ENCODE data around the gene CHAF1A. TPM values are rescaled to one million over a fixed set of nuclear protein-coding genes. Genes with fewer than 3 reads are reported as not detected.

Gene CHAF1A
- total RNA-seq, 2 donors from 2014 or later = 2.6 to 5.0 TPM

DNA sequence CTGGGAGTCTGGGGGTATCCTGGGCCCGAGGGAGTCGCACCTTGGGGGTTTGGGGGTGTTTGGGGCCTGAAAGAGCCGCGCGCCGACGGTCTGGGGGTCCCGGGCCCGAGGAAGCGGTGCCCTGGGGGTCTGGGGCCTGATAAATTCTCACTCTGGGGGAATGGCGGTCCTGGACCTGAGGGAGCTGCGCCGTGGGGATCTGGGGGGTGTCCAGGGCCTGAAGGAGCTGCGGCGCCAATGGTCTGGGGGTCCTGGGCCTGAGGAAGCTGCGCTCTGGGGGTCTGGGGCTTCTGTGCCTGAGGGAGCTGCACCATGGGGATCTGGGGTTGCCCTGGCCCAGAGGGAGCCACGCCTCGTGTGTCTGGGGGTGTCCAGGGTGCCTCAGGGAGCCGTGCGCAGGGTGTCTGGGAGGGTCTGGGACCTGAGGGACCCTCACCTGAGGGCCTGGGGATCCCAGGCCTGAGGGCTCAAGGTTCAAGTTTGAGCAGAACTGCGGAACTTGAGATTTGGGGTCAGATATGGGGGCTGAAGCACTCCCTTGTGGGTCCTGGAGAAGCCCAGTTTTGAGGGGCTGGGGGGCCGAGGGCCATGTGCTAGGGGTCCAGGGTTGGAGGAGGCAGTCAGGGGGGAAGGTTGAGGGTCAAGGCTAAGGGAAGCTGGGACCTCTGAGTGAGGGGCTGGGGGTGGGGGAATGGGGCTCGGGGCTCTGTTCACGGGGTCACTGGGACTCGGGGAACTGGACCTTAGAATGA, 70.7 kb downstream of the CHAF1A start:
- Histone ChIP-seq H3K27ac (peak overlapping the region in 1 of 2 donors; percentile 69), H3K27me3 (no peaks in the 10 kb centered on the region), H3K9me3 (no peaks in the 10 kb centered on the region), H3K4me3 (peak overlapping the region; percentile 85 to 98), H3K36me3 (peaks cover 8% of the 10 kb centered on the region), H3K4me1 (peaks cover 0 to 30% of the 10 kb centered on the region in 2 donors)
- DNase-seq (ENCODE audit: low spot score) = no peak
- TF ChIP-seq, protein P1, sequence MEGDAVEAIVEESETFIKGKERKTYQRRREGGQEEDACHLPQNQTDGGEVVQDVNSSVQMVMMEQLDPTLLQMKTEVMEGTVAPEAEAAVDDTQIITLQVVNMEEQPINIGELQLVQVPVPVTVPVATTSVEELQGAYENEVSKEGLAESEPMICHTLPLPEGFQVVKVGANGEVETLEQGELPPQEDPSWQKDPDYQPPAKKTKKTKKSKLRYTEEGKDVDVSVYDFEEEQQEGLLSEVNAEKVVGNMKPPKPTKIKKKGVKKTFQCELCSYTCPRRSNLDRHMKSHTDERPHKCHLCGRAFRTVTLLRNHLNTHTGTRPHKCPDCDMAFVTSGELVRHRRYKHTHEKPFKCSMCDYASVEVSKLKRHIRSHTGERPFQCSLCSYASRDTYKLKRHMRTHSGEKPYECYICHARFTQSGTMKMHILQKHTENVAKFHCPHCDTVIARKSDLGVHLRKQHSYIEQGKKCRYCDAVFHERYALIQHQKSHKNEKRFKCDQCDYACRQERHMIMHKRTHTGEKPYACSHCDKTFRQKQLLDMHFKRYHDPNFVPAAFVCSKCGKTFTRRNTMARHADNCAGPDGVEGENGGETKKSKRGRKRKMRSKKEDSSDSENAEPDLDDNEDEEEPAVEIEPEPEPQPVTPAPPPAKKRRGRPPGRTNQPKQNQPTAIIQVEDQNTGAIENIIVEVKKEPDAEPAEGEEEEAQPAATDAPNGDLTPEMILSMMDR (IDR thresholded peaks at IDR 0.05) = no peak

DNA sequence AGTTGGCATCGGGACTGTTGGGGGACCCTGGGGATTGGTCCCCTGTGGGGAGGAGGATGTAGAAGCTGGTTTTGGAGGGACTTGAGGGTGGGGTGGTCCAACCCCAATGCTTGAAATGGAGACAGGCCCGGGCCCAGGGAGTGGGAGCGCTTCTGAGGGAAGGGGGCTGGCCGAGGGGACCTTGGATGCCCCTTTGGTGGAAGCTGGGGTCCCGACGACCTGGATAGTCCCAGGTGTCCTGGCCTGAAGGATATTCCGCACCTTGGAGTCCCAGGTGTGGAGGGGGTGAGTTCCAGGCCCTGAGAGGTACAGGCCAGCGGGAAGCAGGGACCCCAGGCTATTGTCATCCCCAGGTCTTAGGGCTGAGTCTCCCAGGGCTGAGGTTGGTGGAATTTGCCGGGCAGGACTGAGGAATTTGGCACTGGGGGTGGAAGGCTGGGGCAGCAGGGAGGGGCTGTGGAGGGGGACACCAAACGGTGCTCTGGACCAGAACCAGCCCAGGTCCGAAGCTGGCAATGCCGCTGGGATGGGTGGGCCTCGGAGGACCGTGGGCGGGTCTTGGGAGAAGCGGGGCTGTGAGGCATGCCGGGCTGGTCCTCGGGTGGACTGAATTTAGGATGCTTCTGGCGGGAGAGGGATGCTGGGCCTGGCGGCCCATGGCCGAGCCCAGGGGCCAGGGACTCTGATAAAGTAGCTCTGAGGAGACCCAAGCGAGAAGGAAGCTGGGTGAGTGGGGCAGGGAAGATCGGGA, 71.5 kb downstream of the CHAF1A start:
- Histone ChIP-seq H3K9me3 (no peaks in the 10 kb centered on the region), H3K27ac (peak overlapping the region in 1 of 2 donors; percentile 69), H3K4me1 (peaks cover 0 to 30% of the 10 kb centered on the region in 2 donors), H3K27me3 (no peaks in the 10 kb centered on the region), H3K36me3 (peaks cover 8% of the 10 kb centered on the region), H3K4me3 (peak overlapping the region in 1 of 2 donors; percentile 28)
- TF ChIP-seq, protein P1 (IDR thresholded peaks at IDR 0.05) = no peak
- no peak for DNase-seq (ENCODE audit: low spot score)

DNA sequence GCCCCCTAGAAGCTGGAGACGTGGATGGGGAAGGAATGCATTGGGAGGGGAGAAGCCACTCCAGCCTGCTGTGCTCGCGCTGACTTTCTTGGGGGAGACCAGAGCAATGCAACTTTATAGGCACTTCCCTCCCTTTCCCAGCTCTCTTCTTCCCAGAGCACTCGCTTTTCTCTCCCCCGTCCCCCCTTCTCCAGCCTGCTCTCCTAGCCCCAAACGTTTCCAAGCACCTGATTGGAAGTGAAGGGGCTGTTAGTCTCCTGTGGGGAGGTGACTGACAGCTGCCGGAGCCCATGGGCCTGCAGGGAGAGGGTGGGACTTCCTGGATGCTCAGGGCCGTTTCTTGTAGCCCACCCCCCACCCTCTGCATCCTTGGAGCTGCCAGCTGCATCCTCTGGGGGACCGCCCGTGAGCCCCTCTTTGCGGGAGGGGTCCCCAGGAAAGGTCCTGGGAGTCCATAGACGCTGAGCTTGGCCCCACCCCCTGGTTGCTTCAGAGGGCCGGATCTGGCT, 72.1 kb downstream of the CHAF1A start:
- TF ChIP-seq, protein P1 (IDR thresholded peaks at IDR 0.05) = no peak
- H3K4me3 ChIP-seq = peak overlapping the region in 1 of 2 donors; percentile 28
- no peaks in the 10 kb centered on the region for H3K9me3 ChIP-seq
- H3K27ac ChIP-seq = peak overlapping the region in 1 of 2 donors; percentile 31
- H3K27me3 ChIP-seq = no peaks in the 10 kb centered on the region
- peaks cover 0 to 30% of the 10 kb centered on the region in 2 donors for H3K4me1 ChIP-seq
- H3K36me3 ChIP-seq = peaks cover 8% of the 10 kb centered on the region
- no peak for DNase-seq (ENCODE audit: low spot score)

- Histone ChIP-seq H3K4me3 (no peak overlapping the region), H3K36me3 (peaks cover 10% of the 10 kb centered on the region), H3K27me3 (no peaks in the 10 kb centered on the region), H3K4me1 (peaks cover 0 to 26% of the 10 kb centered on the region in 2 donors), H3K27ac (no peak overlapping the region), H3K9me3 (no peaks in the 10 kb centered on the region)
- no peak for DNase-seq (ENCODE audit: low spot score)
- TF ChIP-seq, protein P1 (IDR thresholded peaks at IDR 0.05) = no peak
These were observed 74.8 kb downstream of the CHAF1A start for GRCh38 chr19:4477034-4477801.

DNA sequence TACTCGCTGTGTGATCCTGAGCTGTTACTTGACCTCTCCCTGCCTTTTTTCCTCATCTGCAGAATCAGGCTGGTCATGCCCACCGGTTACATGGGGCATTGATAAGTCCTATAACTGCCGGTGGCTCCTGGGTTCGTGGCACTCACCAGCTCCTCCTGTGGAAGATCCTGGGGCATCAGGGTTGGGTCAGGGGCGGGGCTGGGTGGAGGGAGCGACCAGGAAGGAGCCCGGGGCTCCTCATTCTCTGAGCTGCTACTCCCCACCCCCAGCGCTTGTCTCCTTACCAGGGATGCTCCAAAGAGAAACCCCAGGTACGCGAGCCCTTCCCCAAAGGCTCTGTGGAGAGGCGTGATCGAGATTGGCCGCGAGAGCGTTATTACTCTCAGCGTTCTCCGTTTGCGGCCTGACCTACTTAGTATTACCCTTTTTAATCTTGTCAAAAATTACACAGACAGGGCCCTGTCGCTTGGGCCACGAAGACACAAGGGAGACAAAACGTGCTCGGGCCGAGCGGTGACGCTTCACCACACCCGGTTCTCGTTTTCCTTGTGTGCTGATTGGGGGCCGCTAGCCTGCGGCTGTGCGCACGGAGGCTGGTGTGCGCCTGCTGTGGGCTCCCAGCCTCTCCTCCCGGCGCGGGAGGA, 80.4 kb downstream of the CHAF1A start:
- H3K27ac ChIP-seq = no peak overlapping the region
- no peaks in the 10 kb centered on the region for H3K9me3 ChIP-seq
- H3K4me1 ChIP-seq = peaks cover 0 to under 1% of the 10 kb centered on the region in 2 donors
- no peaks in the 10 kb centered on the region for H3K27me3 ChIP-seq
- H3K4me3 ChIP-seq = no peak overlapping the region
- DNase-seq (ENCODE audit: low spot score) = no peak
- H3K36me3 ChIP-seq = peaks cover 12% of the 10 kb centered on the region
- TF ChIP-seq, protein P1 (IDR thresholded peaks at IDR 0.05) = no peak
